GM18498 (cell line): ENCODE results near the gene CMIP.
"Not testable (repeated sequence)": the region's sequence is repeated elsewhere in the genome, so short reads cannot be mapped to it uniquely, and the experiment has no call there.

ENCODE experiments used
- ATAC-seq: cut with Tn5 transposase; IDR thresholded peaks from one replicate; pipeline ENCODE4 v1.9.1; 2021; ENCODE audit warnings: mild to moderate bottlenecking, moderate library complexity; ENCODE audit not compliant: unreplicated experiment

Gene CMIP

DNA sequence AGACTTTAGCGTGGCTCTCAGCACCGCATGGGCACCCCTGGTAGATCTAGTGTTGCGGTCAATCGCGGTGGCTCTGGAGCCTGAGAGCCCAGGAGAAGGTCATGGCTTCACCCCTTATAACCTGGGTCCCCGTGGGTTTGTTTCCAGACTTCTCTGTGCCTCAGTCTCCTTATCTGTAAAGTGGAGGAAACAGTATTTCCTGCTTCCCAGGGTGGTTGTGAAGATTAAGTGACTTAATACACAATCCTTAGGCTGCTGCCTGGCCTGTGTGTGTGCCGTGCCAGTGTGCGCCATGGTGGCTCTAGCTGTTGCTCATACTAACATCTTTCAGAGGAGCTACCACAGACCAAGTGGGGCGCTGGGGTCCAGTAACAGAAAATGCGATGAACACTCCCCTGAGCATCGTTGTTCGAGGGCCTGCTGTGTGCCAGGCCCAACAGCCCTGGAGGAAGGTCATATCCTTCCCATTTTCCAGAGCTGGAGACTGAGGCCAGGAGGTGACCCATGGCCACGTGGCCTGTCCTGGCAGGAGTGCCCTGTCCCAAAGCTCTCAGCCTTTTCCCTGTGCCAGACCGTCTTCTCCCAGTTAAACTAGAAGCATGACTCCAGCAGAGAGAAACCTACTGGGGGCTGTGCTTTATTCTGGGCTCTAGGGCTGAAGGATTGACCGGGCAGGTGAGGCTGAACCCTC is 70.1 kb downstream of the CMIP start:
- ATAC-seq, result no peak

DNA sequence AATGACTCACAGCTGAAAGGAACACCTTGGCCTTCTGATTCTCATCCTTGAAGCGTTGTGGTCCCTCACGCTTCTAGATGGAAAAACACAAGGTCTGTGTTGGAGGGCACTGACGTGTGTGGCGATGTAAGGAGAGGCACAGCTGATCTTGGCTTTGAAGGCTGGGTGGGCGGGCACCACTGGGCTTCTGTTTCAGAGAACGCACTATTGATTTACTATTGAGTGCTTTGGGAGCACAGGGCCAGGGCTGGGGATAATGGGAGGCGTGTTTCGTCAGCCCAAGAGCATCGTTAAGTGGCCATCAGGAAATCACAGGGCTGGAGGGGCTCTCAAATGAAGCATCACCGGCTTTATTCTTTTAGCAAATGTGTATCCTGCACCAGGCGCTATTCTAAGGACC is 70.7 kb downstream of the CMIP start:
- no peak for ATAC-seq

DNA sequence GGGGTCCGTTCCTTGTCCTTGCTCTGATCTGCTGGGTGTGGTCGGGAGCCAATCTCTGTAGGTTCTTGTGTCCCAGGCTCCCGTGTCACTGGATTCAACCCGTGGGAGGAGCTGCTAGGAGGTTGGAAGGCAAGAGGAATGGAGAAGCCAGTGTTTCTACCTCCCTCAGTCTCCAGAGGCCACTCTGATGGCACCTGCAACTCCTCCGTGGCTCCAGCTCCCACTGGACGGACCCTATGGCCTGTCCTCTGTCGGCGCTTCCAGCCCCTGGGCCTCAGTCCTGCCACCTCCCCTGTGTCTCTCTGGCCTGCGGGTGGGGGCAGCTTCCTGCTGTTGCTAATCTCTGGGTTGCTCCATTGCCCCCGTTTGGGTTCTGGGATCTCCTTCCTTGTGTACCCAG is 71.1 kb downstream of the CMIP start:
- ATAC-seq, result no peak

DNA sequence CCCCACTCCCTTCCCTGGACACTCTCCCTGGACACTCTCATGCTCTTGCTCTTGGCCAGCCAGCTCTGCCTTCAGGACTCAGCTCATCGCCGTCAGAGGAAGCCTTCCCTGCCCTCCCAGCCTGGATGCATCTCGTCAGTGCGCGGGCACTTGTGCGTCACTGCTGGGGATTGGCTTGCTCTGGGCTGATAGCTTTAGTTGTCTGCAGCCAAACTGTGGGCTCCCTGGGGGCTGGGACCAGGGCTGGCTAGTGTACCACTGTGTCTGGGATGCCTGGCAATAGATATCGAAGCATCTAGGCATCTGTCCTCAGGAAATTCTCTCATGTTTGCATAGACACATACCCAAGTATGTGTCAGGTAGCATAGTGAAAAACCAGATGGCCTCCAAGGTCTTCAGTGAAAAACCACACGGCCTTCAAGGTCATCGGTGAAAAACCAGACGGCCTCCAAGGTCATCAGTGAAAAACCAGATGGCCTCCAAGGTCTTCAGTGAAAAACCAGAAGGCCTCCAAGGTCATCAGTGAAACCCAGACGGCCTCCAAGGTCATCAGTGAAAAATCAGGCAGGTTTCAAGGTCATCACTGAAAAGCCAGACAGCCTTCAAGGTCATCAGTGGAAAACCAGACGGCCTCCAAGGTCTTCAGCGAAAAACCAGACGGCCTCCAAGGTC is 72.0 kb downstream of the CMIP start:
- ATAC-seq, result no peak

DNA sequence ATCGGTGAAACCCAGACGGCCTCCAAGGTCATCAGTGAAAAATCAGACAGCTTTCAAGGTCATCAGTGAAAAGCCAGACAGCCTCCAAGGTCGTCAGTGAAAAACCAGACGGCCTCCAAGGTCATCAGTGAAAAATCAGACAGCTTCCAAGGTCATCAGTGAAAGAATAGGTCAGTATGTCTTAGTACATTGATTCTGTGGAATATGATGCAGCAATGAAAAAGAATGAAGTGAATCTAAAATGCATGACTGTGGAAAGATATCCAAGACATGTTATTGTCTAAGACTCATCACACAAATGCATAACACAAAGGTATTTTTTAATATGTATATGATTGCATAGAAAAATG is 72.5 kb downstream of the CMIP start:
- no peak for ATAC-seq

DNA sequence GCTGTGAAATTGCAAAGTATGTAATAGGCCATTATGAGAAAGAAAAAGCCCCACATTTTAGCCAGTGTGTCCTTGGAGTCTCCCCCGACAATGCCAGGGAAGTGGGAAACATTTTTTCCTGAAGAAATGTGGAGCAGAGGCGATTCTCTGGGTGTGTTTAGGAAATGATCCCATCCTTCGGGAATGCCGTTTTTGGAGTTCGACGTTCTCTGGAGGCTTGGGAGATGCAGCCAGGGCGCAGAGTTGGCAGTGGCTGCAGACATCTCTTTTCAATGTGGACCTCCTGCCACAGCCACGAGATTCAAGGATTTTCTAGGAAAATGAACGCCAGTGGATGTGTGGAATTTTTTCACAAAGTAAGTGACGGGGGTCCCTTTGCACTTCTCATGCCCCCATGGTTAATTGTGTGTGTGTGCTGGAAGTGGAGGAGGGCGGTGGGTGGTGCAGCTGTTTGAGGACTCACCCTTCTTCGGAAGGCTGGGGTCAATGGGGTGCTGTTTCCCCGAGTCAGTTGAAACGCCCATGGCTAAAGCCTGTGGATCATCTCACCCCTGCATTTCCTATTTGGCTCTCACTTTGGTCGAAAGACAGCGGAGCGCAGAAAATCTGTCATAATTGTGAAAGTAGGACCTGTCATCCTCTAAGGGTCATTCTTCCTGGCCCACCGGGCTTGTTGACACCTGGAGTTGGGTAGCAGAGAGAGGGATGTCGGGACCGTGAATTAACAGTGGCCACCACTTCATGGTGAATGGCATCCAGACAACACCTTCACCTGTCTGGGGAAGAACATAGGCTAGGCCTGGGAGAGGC is 73.2 kb downstream of the CMIP start:
- ATAC-seq, result no peak

DNA sequence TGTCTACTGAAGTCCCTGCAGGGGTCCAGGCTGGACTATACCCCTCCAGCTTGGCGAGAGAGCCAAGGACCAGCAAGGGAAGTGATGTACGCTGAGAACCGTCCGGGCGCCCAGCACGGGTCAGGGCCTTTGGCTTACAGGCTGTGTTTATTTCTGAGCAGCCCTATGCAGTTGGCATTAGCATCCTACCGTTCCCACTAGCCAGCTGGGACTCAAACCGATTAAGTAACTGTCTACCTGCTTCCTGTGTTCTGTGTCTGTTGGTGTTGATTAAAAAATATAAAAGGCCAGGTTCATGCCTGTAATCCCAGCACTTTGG is 73.8 kb downstream of the CMIP start:
- ATAC-seq, result no peak

DNA sequence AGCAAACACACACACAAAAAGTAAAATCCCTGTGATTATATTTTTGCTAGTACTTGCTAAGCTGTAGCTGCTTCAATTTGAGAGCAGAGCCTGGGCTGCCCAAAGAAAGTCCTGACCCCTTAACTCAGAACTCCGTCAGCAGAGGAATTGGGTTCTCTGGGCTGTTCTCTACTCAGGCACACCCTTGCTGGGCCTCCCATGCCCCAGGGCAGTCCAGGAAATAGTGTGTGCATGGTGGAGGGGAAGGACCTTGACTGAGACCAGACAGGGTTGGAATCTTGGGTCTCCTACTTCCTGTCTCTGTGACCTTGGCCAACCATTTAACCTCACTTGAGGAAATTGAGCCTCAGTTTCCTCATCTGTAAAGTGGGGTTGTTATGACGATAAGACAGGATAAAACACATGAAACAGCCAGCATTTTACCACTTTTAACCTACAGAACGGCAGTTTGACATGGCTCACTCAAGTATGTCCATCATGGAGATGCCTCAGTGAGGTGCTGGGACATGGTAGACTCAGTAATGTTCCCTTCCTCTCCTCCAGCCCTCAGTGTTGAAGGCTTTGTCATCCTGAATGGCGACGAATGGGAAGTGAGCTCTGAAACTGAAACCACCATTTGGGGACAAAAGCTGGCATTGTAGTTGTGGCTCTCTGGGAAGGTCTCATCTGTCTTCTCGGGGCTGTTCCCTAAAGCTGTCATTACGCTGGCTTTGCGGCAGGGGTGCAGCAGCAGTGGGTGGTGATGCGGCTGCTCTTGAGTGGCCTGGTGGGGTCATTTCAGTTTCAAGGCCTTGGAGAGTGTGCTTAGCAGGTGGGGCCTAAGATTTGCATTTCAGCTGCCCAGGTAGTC is 74.9 kb downstream of the CMIP start:
- no peak for ATAC-seq

DNA sequence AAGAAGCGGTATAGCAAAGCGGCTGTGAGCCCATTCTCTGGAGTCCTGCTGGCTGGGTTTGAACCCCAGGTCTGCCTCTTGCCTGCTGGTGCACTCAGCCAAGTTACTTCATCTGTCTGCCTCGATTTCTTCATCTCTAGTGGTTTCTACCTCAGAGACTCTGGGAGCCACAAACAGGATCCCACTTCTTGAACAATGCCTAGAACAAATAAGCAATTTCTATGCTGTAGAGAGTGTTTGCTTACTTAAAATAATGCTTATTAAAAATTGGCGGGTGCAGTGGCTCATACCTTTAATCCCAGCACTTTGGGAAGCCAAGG is 75.5 kb downstream of the CMIP start:
- ATAC-seq, result no peak

DNA sequence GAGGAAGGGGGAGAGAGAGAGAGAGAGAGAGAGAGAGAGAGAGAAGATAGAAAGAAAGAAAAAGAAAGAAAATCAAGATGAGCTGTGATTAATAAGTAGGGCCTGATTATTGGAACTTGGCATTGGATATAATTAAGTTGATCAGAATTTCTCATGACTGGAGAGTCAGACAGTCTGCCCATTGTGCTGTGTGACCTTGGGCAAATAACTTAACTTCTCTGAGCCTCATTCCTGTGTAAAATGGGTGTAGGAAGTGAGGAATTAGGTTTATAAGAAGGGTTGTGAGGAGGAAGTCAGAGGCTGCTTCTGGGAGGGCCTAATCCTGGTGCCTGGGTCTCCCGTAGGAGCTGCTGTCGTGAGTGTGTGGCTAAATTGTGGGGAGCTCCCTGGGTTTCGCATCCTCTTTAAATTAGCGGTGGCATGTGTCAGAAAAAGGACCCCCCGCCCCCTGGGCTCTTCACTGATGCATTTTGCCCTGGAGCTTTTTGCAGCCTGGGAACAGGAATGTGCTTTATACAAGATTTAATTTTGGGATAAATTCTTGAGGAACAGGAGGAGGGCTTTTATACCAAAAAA is 76.0 kb downstream of the CMIP start:
- no peak for ATAC-seq

DNA sequence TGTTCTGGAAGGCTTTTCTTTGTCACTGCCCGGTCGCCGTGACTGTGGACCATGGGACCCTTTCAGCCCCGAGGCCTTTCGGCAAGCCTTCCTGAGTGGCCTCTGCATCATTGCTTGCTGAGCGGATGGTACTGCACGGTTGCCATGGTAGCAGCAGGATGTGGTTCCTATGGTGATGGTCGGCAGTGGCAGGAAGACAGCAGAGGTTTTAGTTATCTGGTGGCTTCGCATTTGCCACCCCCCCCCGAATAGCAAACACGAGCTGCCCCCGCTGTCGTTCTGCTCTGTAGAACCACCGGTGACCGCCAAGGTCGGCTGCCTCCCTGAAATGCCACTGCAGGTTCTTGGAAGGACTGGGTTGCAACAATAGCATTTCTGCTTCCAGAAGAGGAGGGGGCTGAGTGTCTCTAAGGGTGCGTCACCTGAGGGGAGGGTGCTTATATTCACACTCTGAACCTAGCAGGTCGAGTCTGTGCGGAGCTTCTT is 76.6 kb downstream of the CMIP start:
- peak; percentile 67 for ATAC-seq

DNA sequence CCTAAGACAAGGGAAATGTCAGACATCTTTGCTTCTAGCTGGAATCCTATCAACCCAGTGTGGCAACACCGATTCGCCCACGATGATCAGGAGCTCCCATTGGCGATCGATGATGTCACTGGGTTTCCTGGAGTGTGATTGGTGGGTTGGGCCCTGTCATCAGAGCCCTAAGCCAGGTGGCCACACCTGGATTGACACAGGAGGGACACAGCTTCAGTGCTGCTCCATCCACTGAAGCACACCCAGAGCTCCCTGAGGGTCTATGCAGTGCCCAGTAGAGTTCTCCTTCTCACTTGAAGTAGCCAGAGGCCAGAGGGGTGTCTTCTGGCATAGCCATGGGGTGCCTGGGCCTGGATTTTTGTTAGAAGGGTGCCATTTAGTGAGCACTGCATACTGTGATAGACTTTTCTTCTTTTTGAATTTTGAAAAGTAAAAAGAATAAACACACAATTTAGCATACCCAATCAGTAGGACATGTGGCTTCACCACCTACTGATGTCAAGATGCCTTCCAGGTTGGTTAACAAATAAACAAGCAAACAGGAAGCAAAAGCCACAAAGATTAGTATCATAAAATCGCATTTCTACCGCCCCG is 77.6 kb downstream of the CMIP start:
- ATAC-seq, result no peak

DNA sequence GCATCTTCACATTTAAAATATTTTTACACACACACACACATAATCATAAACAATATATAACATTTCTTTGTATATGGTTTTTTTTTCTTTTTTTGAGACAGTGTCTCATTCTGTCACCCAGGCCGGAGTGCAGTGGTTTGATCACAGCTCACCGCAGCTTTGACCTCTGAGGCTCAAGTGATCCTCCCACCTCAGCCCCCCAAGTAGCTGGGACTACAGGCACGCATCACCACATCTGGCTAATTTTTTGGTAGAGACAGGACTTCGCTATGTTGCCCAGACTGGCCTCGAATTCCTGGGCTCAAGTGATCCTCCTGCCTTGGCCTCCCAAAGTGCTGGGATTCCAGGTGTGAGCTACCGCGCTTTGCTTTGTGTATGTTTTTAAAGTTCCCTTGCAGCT is 78.2 kb downstream of the CMIP start:
- not testable (repeated sequence) for ATAC-seq

DNA sequence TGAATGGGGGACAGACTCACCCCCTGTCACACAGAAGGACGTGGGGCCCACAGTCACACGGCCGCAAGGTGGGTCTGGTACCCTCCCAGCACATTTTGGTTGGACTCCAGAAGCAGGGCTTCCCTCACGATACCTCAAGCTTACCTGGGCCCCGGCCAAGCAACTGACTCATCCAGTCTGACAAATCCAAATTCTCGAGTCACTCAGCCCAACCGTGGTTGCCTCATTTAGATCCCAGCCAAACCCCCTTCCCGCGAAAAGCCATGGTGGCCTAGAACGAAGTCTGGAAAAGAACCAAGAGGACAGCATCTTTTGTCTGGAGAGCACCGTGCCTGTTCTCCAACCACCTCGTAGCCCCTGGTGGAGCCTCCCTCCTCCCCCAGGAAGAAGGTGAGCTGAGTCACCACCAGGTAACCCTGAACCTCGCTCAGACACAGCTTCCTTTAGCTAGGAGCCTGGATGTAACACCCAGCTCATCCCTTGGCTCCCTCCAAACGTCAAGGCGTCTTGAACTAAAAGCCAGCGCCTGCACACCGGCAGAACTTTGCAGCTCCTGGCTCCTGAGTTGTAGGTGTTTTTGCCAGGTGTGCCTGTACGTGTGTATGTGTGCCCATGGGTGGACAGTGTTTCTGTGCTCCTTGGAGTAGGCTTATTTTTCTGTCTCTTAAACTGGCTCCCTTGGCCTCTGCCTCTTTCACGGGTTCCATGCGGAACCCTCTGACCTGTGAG is 78.9 kb downstream of the CMIP start:
- ATAC-seq, result no peak

DNA sequence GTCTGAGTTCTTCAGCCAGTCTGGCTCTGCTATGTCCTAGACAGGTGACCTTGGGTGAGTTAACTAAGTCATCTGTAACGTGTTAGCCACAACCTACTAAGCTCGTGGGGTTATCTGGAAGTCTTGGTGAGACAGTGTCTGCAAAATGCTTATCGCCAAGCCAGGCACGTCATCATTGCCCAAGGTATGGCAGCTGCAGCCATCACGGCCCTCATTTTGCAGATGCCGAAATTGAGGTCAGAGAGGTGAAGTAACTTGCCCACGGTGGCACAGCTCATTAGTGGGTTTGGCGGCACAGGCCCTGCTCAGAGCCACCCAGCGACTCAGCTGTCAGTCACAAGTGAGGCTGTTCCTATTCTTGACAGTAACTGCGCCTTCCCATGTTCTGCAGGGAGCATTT is 79.8 kb downstream of the CMIP start:
- no peak for ATAC-seq

DNA sequence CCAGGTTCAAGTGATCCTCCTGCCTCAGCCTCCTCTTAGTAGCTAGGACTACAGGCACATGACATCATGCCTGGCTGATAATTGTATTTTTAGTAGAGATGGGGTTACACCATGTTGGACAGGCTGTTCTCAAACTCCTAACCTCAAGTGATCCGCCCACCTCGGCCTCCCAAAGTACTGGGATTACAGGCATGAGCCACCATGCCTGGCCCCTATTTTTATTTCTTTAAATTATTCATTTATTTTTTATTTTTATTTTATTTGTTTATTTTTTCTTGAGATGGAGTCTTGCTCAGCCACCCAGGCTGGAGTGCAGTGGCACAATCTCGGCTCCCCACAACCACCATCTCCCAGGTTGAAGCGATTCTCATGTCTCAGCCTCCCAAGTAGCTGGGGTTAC is 80.3 kb downstream of the CMIP start:
- ATAC-seq, result not testable (repeated sequence)

DNA sequence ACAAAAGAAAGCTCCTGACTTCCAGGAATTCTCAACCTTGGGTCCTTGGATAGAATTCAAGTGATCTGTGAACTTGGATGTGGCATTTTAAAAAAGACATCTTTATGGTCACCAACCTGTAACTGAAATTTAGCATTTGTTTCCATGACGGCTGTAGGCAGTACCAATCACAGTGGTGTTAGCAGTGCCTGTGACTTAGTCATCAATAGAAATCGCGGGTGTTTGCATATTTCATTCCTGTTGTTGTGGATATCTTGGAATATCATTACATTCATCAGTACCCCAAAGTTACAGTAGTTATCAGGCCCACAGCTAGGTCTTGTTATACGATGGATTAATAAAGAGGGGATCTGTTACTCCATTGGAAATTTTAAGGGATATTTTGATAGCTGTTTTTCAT is 81.6 kb downstream of the CMIP start:
- no peak for ATAC-seq

DNA sequence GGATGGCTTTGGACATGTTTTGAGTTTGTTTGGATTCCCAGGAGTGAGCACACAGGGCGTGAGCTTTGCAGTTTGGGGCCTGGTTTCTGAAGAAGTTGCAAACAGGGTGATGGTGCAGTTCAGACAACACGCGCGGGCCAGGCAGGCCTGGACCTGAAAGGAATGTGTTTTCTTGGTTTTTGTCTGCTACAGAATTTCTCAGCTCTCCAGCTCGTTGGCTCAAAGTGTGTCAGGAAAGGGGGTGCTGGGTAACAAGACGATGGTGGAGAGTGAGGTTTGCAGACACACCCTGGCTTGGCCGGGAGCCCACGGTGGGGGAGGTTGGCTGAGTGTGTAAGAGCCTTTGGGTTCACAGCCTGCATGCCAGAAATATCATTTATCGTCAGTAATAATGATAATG is 82.3 kb downstream of the CMIP start:
- no peak for ATAC-seq

DNA sequence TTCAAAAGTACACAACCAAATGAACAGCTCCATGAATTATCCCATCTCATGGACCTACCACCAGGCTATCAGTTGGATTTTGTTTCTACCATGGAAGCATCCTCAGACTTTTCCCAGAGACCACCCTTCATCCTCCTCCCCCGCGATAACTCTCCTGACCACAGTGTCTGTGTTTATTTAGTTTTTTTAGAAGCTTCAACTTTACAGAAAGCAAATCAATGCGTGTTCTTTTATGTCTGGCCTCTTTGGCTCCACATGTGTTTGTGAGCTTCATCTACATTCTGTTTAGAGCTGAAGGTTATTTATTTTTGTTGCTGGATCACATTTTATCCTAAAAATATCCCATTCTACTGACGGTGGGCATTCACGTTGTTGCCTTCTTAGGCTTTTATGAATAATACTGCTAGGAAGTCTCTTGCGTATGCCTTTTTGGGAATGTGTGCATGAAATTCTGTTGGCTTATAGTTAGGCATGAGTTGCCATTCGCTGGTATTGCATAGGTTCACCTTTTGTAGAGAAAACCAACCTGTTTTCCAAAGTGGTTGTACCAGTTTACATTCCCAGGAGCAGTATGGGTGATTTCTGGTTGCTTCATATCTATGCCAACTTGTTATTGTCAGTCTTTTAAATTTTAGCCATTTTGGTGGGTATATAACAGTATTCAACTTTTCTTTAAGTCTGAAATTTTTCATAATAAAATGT is 83.0 kb downstream of the CMIP start:
- no peak for ATAC-seq
